ENCODE measurements around the gene PPARD. TPM values are rescaled to one million over a fixed set of nuclear protein-coding genes. Genes with fewer than 3 reads are reported as not detected.
"Not testable (repeated sequence)": the region's sequence is repeated elsewhere in the genome, so short reads cannot be mapped to it uniquely, and the experiment has no call there.

The PPARD gene
- total RNA-seq, 2 donors from 2014 or later = 38.1 to 41.8 TPM

DNA sequence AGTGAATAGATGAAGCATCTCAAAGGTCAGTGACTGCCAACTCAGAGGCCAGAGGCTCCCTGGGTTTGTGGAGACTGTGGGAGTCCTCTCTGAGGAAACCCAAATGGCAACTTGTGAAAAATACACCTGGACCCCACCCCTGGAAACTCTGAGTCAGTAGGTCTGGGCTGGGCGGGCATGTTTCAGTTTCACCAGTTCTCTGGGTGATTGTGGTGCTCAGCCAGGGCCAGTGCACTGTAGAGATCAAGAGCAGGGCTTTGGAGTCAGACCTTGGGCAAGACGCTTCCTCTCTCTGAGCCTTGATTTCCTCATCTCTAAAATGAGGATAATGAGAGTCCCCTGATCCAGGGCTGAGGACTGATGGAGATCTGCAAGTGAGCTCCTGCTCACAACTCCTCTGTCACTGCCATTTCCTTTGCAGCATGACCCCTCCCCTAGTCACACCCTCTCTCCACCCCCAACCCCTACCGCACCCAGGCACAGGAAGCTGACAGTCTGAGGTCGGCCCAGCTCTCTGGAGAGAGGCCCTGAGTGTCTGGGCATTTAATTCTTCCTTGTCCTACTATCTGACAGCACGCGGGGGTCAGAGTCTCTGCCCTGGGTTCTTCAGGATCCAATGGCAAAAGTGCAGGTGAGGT, 39.6 kb upstream of the PPARD start:
- H3K36me3 ChIP-seq = no peaks in the 10 kb centered on the region

DNA sequence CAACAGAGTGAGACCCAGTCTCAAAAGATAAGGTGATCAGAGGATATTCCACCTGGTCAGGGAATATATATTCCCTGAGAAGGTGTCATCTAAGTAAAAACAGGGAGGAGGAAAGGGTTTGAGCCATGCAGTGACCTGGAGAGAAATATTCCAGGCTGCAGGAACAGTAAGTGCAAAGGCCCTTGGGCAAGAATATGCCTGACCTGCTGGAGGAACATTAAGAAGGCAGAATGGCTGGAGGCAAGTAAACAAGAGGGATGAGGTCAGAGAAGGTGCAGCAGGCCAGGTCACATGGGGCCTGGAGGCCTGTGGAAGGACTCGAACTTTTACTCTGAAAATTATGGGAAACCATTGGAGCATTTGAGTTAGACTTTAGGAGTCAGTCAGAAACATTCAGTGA, 38.1 kb upstream of the PPARD start:
- H3K36me3 ChIP-seq = no peaks in the 10 kb centered on the region
- H3K4me1 ChIP-seq = peaks cover 4% of the 10 kb centered on the region
- no peak for DNase-seq
- H3K27ac ChIP-seq = no peak overlapping the region
- intact Hi-C loops (cut with DNase I) = no loop called here
- H3K4me3 ChIP-seq = no peak overlapping the region
- TF ChIP-seq, protein P1, sequence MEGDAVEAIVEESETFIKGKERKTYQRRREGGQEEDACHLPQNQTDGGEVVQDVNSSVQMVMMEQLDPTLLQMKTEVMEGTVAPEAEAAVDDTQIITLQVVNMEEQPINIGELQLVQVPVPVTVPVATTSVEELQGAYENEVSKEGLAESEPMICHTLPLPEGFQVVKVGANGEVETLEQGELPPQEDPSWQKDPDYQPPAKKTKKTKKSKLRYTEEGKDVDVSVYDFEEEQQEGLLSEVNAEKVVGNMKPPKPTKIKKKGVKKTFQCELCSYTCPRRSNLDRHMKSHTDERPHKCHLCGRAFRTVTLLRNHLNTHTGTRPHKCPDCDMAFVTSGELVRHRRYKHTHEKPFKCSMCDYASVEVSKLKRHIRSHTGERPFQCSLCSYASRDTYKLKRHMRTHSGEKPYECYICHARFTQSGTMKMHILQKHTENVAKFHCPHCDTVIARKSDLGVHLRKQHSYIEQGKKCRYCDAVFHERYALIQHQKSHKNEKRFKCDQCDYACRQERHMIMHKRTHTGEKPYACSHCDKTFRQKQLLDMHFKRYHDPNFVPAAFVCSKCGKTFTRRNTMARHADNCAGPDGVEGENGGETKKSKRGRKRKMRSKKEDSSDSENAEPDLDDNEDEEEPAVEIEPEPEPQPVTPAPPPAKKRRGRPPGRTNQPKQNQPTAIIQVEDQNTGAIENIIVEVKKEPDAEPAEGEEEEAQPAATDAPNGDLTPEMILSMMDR (IDR thresholded peaks at IDR 0.05) = no peak
- H3K9ac ChIP-seq (ENCODE audit: low read depth in 2 of 2, low read length in 2 of 2) = no peak overlapping the region
- H3K9me3 ChIP-seq = no peaks in the 10 kb centered on the region
- no peaks in the 10 kb centered on the region for H3K27me3 ChIP-seq

More for the DNA sequence above, 39.6 kb upstream of the PPARD start:
- intact Hi-C loops (cut with DNase I) = no loop called here
- H3K4me3 ChIP-seq = no peak overlapping the region
- no peaks in the 10 kb centered on the region for H3K9me3 ChIP-seq
- H3K4me1 ChIP-seq = peaks cover 4% of the 10 kb centered on the region
- H3K27ac ChIP-seq = peak overlapping the region; percentile 61
- H3K9ac ChIP-seq (ENCODE audit: low read depth in 2 of 2, low read length in 2 of 2) = peak overlapping the region; percentile 49 to 61
- no peaks in the 10 kb centered on the region for H3K27me3 ChIP-seq
- DNase-seq = peak; percentile 82
- TF ChIP-seq, protein P1 (IDR thresholded peaks at IDR 0.05) = no peak

DNA sequence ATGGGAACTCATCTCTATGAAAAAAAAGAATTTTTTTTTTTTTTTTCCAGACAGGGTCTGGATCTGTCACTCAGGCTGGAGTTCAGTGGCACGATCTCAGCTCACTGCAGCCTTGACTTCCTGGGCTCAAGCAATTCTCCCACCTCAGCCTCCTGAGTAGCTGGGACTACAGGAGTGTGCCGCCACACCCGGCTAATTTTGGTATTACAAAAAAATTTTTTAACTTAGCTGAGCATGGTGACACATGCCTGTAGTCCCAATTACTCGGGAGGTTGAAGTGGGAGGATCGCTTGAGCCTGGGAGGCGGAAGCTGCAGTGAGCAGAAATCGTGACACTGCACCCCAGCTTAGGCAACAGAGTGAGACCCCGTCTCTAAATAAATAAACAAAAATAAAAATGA, 37.2 kb upstream of the PPARD start:
- Histone ChIP-seq H3K27me3 (no peaks in the 10 kb centered on the region), H3K9me3 (no peaks in the 10 kb centered on the region), H3K27ac (no peak overlapping the region), H3K4me3 (no peak overlapping the region), H3K36me3 (no peaks in the 10 kb centered on the region), H3K4me1 (peaks cover 4% of the 10 kb centered on the region), H3K9ac (ENCODE audit: low read depth in 2 of 2, low read length in 2 of 2) (no peak overlapping the region)
- no peak for DNase-seq
- TF ChIP-seq, protein P1 (IDR thresholded peaks at IDR 0.05) = no peak
- intact Hi-C loops (cut with DNase I) = no loop called here

DNA sequence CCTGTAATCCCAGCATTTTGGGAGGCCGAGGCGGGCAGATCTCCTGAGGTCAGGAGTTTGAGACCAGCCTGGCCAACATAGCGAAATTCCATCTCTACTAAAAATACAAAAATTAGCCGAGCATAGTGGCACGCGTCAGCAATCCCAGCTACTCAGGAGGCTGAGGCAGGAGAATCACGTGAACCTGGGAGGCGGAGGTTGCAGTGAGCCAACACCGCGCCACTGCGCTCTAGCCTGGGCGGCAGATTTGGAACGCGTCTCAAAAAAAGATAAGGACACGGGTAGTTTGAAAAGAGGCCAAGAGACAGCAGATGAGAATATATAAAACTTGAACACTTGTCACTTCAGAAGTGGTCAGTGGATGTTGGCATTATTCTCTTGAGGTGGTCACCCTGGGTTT, 35.2 kb upstream of the PPARD start:
- H3K9ac ChIP-seq (ENCODE audit: low read depth in 2 of 2, low read length in 2 of 2); DNase-seq; H3K36me3 ChIP-seq; H3K27ac ChIP-seq; H3K9me3 ChIP-seq; intact Hi-C loops (cut with DNase I); H3K4me1 ChIP-seq; H3K27me3 ChIP-seq; H3K4me3 ChIP-seq: not testable (repeated sequence)

DNA sequence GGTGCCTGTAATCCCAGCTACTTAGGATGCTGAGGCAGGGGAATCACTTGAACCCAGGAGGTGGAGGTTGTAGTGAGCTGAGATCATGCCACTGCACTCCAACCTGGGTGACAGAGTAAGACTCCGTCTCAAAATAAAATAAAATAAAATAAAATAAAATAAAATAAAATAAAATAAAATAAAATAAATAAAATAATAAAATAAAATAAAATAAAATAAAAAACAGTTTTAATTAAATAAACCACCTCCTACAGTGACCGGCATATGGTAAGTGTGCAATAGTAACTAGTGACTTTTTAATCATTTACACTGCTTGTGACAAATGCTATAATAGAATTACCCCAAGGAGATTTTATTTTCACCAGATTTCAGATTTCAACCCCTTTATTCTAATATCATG, 33.8 kb upstream of the PPARD start:
- H3K9me3 ChIP-seq; H3K4me1 ChIP-seq; H3K9ac ChIP-seq (ENCODE audit: low read depth in 2 of 2, low read length in 2 of 2); intact Hi-C loops (cut with DNase I); H3K36me3 ChIP-seq; H3K27me3 ChIP-seq; H3K4me3 ChIP-seq; H3K27ac ChIP-seq; DNase-seq: not testable (repeated sequence)

DNA sequence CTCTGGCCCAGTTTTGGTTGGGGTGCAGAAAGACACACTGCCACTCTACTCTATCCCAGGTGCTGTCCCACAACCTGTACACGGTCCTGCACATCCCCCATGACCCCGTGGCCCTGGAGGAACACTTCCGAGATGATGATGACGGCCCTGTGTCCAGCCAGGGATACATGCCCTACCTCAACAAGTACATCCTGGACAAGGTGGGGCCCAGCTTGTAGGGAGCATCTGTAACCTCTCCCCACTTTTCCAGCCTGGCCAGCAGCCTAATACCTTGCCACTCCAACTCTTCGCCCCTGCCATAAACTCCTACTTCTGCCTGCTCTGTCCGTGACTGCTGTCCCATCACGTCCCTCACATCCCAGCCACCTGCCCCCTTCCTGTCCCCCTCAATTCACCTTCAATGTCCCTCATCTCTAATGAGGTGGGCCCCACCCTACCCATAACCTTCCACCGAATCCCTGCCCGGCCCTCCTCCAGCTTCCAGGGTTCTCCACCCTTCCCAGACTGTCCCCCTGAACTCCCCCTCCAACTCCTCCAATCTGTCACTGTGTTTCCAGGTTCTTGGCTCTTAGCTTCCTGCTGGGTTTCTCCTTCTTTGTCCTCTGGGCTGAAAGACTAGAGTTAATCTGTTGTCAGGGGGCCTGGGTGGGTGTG, 32.6 kb upstream of the PPARD start:
- H3K27ac ChIP-seq = no peak overlapping the region
- no peaks in the 10 kb centered on the region for H3K27me3 ChIP-seq
- H3K9me3 ChIP-seq = no peaks in the 10 kb centered on the region
- intact Hi-C loops (cut with DNase I) = no loop called here
- TF ChIP-seq, protein P1 (IDR thresholded peaks at IDR 0.05) = no peak
- no peaks in the 10 kb centered on the region for H3K4me1 ChIP-seq
- H3K36me3 ChIP-seq = no peaks in the 10 kb centered on the region
- no peak overlapping the region for H3K9ac ChIP-seq (ENCODE audit: low read depth in 2 of 2, low read length in 2 of 2)
- H3K4me3 ChIP-seq = no peak overlapping the region
- DNase-seq = no peak
